GM12891 (cell line): ENCODE measurements around the gene CYP24A1.

Experiments
- POLR2A ChIP-seq: IDR thresholded peaks from 2 replicates; pipeline ENCODE4 v1.6.1; 2011; ENCODE audit warnings: low read depth, low read length, control low read depth
- POLR2AphosphoS5 ChIP-seq: IDR thresholded peaks from 2 replicates; pipeline ENCODE4 v1.6.1; 2011; ENCODE audit warnings: low read depth, low read length, control low read depth
- POU2F2 ChIP-seq: IDR thresholded peaks from 2 replicates; pipeline ENCODE4 v1.6.1; 2011; ENCODE audit warnings: low read depth, mild to moderate bottlenecking, control low read depth, low read length, moderate library complexity
- TAF1 ChIP-seq: IDR thresholded peaks from 2 replicates; pipeline ENCODE4 v1.6.1; 2011; ENCODE audit warnings: low read depth, low read length, control low read depth

DNA sequence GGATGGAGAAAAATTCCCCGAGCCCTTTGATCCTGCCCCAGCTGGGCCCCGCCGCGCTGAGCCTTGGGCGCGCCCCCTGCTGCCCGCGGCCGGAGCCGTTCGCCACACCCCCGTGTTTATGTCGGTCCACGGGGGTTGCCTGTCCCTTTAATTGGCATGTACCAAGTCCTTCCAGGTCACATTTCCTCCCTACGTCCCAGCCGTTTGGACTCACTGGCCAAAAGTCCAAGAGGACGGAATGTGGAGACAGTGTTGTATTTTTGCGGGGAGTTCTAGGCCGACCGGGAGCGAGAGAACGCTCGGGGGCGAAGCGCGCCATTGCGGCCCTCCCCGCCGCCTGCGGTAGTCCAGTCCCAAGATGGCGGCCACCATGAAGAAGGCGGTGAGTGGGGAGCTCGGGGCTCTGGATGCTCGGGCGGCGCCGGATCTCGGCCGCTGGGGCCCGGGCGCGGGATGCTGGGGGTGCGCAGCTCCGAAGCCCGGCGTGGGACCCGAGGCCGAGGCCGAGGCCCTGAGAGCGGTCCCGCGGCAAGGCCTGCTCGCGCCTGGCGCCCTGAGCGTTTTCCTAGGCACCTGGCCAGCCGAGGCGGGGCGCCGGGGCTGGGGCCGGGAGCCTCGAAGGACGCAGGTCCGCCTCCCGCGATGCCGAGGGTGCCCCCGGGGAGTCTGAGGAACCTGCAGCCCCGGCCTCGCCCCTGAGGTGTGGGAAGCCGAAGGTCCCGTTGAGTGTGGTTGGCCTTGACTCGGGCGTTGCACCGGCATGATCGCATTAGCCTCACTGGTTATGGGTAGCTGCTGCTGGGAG is 34.2 kb upstream of the CYP24A1 start, which contains the start of gene PFDN4:
- TF ChIP-seq POLR2AphosphoS5 (no peak), POLR2A (0 out of 2 replicates have a peak, but pooled peaks have one; percentile 27), TAF1 (peak; percentile 81), POU2F2 (no peak)
